ENCODE measurements around the gene CADPS. TPM values are rescaled to one million over a fixed set of nuclear protein-coding genes. Genes with fewer than 3 reads are reported as not detected.

Gene CADPS
- polyA plus RNA-seq, 1 of the 3 experiments (the other 2 are of a cell fraction): 5.8 TPM

- TF ChIP-seq FOXJ3 (CRISPR knock-in tag; IDR thresholded peaks at IDR 0.05) (no peak), EP300 (IDR thresholded peaks at IDR 0.05; ENCODE audit: borderline replicate concordance in 1 of 2, low read depth in 1 of 2, low read length in 1 of 2) (no peak)
Observed at GRCh38 chr3:62585861-62586260, 289.4 kb downstream of the CADPS start (continued).

GRCh38 chr3:62584636-62585035 lies 290.6 kb downstream of the CADPS start:
- ChIA-PET CTCF (no interaction called here), POLR2A (no interaction called here)
- Histone ChIP-seq H3F3A (replicated peaks; ENCODE audit: insufficient read depth) (peaks cover 21% of the 10 kb centered on the region), H4K20me1 (ENCODE audit: insufficient read depth) (no peaks in the 10 kb centered on the region), H3K4me1 (ENCODE audit: control insufficient read depth in 1 of 2, insufficient read depth in 2 of 2, low read depth in 1 of 2, low read length in 1 of 2) (peaks cover 10 to 15% of the 10 kb centered on the region in 2 experiments; a peak in 3 of 4 replicates), H3K9me2 (no peaks in the 10 kb centered on the region), H3K4me3 (ENCODE audit: low read depth in 2 of 2, low read length in 1 of 2) (no peak overlapping the region), H3K27me3 (ENCODE audit: insufficient read depth) (no peaks in the 10 kb centered on the region), H3K79me2 (ENCODE audit: insufficient read depth) (no peaks in the 10 kb centered on the region), H3K9ac (no peak overlapping the region), H2AFZ (ENCODE audit: low read depth) (no peak overlapping the region), H3K4me2 (no peak overlapping the region), H3K9me3 (no peaks in the 10 kb centered on the region), H3K36me3 (replicated peaks in 1 of 2; ENCODE audit: control insufficient read depth in 1 of 2, insufficient read depth in 2 of 2, low read length in 1 of 2) (peaks cover 0 to 2% of the 10 kb centered on the region in 2 experiments), H3K27ac (ENCODE audit: low read depth in 2 of 2, low read length in 1 of 2) (no peak overlapping the region)
- WGBS (ENCODE audit: low lambda C conversion rate): 90% methylated on average over 4 of the region's 4 CpGs
- DNase-seq: no peak
- TF ChIP-seq RCOR1 (IDR thresholded peaks at IDR 0.05; ENCODE audit: low read length): no peak

GRCh38 chr3:62582495-62583172 lies 292.6 kb downstream of the CADPS start:
- ChIA-PET POLR2A (no interaction called here), CTCF (interaction anchor here (1.3 kb wide), 1 partner anchor 8 kb away, joined by 4 read pairs; no protein-coding TSS in a partner anchor)
- H3K9me3 ChIP-seq: peaks cover 10% of the 10 kb centered on the region; the same call in 1 of the 2 replicates
- TF ChIP-seq TEAD4 (IDR thresholded peaks at IDR 0.05; ENCODE audit: borderline replicate concordance, insufficient read depth) (no peak), USF2 (IDR thresholded peaks at IDR 0.05; ENCODE audit: borderline replicate concordance, low read depth, low read length) (no peak), GABPA (IDR thresholded peaks at IDR 0.05; ENCODE audit: low read depth) (no peak), CTCF (IDR thresholded peaks at IDR 0.05) (no peak), NRF1 (IDR thresholded peaks at IDR 0.05; ENCODE audit: low read depth, low read length) (no peak), TCF12 (IDR thresholded peaks at IDR 0.05) (no peak), PBX3 (IDR thresholded peaks at IDR 0.05) (no peak), SIN3A (IDR thresholded peaks at IDR 0.05; ENCODE audit: borderline replicate concordance, low read depth, low read length) (no peak), FOXJ3 (CRISPR knock-in tag; IDR thresholded peaks at IDR 0.05) (no peak), RXRA (IDR thresholded peaks at IDR 0.05; ENCODE audit: borderline replicate concordance, low read depth) (no peak), RAD21 (IDR thresholded peaks at IDR 0.05; ENCODE audit: low read length) (no peak), USF1 (IDR thresholded peaks at IDR 0.05; ENCODE audit: borderline replicate concordance, low read depth) (no peak), NFIC (IDR thresholded peaks at IDR 0.05; ENCODE audit: borderline replicate concordance) (no peak), MEF2A (IDR thresholded peaks at IDR 0.05; ENCODE audit: borderline replicate concordance, low read depth) (no peak), JUND (IDR thresholded peaks at IDR 0.05) (no peak), SMC3 (IDR thresholded peaks at IDR 0.05; ENCODE audit: low read depth, low read length) (no peak)

More at GRCh38 chr3:62582495-62583172, 292.6 kb downstream of the CADPS start:
- Histone ChIP-seq H3F3A (replicated peaks; ENCODE audit: insufficient read depth) (peaks cover 8% of the 10 kb centered on the region), H3K4me1 (ENCODE audit: control insufficient read depth in 1 of 2, insufficient read depth in 2 of 2, low read depth in 1 of 2, low read length in 1 of 2) (peaks cover 6 to 8% of the 10 kb centered on the region in 2 experiments; a peak in 2 of 4 replicates), H3K36me3 (replicated peaks in 1 of 2; ENCODE audit: control insufficient read depth in 1 of 2, insufficient read depth in 2 of 2, low read length in 1 of 2) (peaks cover 0 to 13% of the 10 kb centered on the region in 2 experiments), H3K9ac (no peak overlapping the region), H3K27ac (ENCODE audit: low read depth in 2 of 2, low read length in 1 of 2) (no peak overlapping the region), H3K27me3 (ENCODE audit: insufficient read depth) (no peaks in the 10 kb centered on the region), H3K4me2 (no peak overlapping the region), H3K79me2 (ENCODE audit: insufficient read depth) (no peaks in the 10 kb centered on the region), H2AFZ (ENCODE audit: low read depth) (no peak overlapping the region), H4K20me1 (ENCODE audit: insufficient read depth) (no peaks in the 10 kb centered on the region), H3K9me2 (no peaks in the 10 kb centered on the region), H3K4me3 (ENCODE audit: low read depth in 2 of 2, low read length in 1 of 2) (no peak overlapping the region)
- 58% methylated on average over 4 of the region's 4 CpGs for WGBS (ENCODE audit: low lambda C conversion rate)
- no peak for DNase-seq

Measured in SK-N-SH (cell line).